NCI-H510A (cell line): ENCODE measurements around the gene MRPS6.
A peak's percentile ranks its signal among the peaks of the same experiment; 100 is the strongest.

Experiments used
- DNase-seq: peaks from one replicate; lab custom pipeline; 2025; lab: John Stamatoyannopoulos, UW

Gene MRPS6

GRCh38 chr21:34100790-34101189 lies 27.4 kb downstream of the MRPS6 start:
- no peak for DNase-seq

- no peak for DNase-seq
Observed at GRCh38 chr21:34105947-34106541, 32.7 kb downstream of the MRPS6 start.

GRCh38 chr21:34107606-34108005 lies 34.2 kb downstream of the MRPS6 start:
- DNase-seq = no peak

- no peak for DNase-seq
Observed at GRCh38 chr21:34109075-34109474, 35.7 kb downstream of the MRPS6 start.

GRCh38 chr21:34110594-34111202 lies 37.3 kb downstream of the MRPS6 start:
- DNase-seq = no peak

GRCh38 chr21:34112316-34113033 lies 39.1 kb downstream of the MRPS6 start:
- DNase-seq = no peak

GRCh38 chr21:34113842-34114241 lies 40.5 kb downstream of the MRPS6 start:
- DNase-seq = no peak

- no peak for DNase-seq
Observed at GRCh38 chr21:34115160-34115559, 41.8 kb downstream of the MRPS6 start.

GRCh38 chr21:34116569-34116968 lies 43.2 kb downstream of the MRPS6 start:
- no peak for DNase-seq

GRCh38 chr21:34120867-34121266 lies 47.5 kb downstream of the MRPS6 start:
- DNase-seq = no peak

- no peak for DNase-seq
Observed at GRCh38 chr21:34122047-34122446, 48.7 kb downstream of the MRPS6 start.

- no peak for DNase-seq
Observed at GRCh38 chr21:34123609-34124008, 50.2 kb downstream of the MRPS6 start.

- no peak for DNase-seq
Observed at GRCh38 chr21:34126269-34126668, 52.9 kb downstream of the MRPS6 start.

GRCh38 chr21:34126691-34127090 lies 53.3 kb downstream of the MRPS6 start:
- no peak for DNase-seq

- DNase-seq = no peak
Observed at GRCh38 chr21:34128124-34128523, 54.7 kb downstream of the MRPS6 start.

- DNase-seq = no peak
Observed at GRCh38 chr21:34128674-34129038, 55.3 kb downstream of the MRPS6 start.

GRCh38 chr21:34129039-34129891 lies 55.9 kb downstream of the MRPS6 start:
- peak; percentile 34 for DNase-seq

GRCh38 chr21:34129901-34130715 lies 56.7 kb downstream of the MRPS6 start:
- peak; percentile 17 for DNase-seq

- DNase-seq = no peak
Observed at GRCh38 chr21:34130716-34130985, 57.3 kb downstream of the MRPS6 start.

- DNase-seq = no peak
Observed at GRCh38 chr21:34131586-34131985, 58.2 kb downstream of the MRPS6 start.

GRCh38 chr21:34132202-34132601 lies 58.8 kb downstream of the MRPS6 start:
- no peak for DNase-seq

GRCh38 chr21:34132926-34133325 lies 59.5 kb downstream of the MRPS6 start:
- DNase-seq = no peak
